HG03060 (cell line): ENCODE results near the gene DSG4.

Experiments
- ATAC-seq: cut with Tn5 transposase; IDR thresholded peaks from one replicate; pipeline ENCODE4 v1.9.1; 2021; ENCODE audit warnings: low read depth, moderate number of reproducible peaks; ENCODE audit not compliant: unreplicated experiment

Gene DSG4

GRCh38 chr18:31409276-31409675 is 32.7 kb downstream of the DSG4 start:
- ATAC-seq = no peak

DNA sequence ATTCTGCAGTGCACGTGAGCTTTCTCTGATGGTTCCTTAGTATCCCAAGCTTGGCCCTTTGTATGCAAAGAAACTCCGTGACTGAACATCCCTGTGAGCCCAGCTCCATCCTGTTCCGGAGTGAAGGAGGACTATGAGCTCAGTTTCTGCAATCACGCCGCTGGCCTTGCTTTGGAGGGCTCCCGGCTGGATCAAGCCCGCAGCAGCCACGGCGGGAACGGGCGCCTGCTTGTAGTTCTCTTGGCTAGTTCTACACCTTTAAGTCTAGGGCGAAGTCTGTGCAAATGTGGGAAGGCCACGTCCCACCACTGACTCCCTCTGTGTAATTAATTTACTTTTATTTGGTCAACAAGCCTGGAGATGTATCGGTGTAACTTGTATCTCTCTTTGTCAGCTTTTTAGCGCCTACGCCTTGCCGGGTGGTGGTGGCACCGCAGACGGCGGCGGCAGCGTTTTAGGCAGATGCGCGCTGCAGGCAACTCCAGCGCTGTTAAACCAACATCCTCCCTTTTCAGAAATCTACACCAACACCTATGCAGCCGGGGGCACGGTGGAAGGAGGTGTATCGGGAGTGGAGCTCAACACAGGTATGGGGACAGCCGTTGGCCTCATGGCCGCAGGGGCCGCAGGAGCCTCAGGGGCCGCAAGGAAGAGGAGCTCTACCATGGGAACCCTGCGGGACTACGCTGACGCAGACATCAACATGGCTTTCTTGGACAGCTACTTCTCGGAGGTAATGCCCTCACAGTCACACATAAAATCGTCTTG is 34.3 kb downstream of the DSG4 start:
- ATAC-seq = no peak

DNA sequence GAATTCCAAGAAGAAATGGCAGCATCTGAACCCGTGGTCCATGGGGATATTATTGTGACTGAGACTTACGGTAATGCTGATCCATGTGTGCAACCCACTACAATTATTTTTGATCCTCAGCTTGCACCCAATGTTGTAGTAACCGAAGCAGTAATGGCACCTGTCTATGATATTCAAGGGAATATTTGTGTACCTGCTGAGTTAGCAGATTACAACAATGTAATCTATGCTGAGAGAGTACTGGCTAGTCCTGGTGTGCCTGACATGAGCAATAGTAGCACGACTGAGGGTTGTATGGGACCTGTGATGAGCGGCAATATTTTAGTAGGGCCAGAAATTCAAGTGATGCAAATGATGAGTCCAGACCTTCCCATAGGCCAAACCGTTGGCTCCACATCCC is 36.6 kb downstream of the DSG4 start:
- ATAC-seq = no peak

DNA sequence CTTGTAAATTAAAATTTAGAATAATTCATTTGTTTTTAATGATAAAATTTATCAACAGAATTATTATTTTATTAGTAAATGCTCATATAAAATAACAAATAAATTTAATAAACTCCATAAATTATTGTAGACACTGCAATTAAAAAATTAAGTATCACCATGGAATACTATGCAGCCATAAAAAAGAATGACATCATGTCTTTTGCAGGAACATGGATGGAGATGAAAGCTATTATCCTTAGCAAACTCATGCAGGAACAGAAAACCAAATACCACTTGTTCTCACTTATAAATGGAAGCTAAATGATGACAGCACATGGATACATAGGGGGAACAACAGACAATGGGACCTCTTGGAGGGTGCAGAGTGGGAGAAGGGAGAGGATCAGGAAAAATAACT is 41.3 kb downstream of the DSG4 start:
- ATAC-seq = no peak

- no peak for ATAC-seq
Observed at GRCh38 chr18:31419457-31419932, 42.9 kb downstream of the DSG4 start.

- no peak for ATAC-seq
Observed at GRCh38 chr18:31420032-31420431, 43.5 kb downstream of the DSG4 start.

- no peak for ATAC-seq
Observed at GRCh38 chr18:31420524-31420923, 43.9 kb downstream of the DSG4 start.

GRCh38 chr18:31424383-31424988 is 47.9 kb downstream of the DSG4 start:
- ATAC-seq = no peak

DNA sequence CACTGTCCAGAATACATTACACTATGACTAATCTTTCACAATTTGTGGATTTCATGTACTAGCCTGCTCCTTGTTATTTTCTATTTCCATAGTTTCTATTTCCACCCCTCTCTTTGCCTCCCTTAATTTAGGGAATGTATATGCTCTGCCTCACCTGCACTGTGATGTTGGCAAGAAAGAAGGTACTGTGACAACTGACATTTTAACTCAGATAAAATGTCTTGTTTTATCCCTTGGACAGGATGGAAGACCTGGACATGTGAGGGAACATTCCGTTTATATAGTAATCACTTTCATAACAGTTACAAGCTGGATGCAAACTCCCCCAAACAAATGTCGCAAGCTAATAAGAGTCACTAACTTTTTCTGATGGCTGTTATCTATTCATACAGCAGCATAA is 49.4 kb downstream of the DSG4 start:
- no peak for ATAC-seq

GRCh38 chr18:31426871-31427406 is 50.4 kb downstream of the DSG4 start:
- ATAC-seq = no peak

DNA sequence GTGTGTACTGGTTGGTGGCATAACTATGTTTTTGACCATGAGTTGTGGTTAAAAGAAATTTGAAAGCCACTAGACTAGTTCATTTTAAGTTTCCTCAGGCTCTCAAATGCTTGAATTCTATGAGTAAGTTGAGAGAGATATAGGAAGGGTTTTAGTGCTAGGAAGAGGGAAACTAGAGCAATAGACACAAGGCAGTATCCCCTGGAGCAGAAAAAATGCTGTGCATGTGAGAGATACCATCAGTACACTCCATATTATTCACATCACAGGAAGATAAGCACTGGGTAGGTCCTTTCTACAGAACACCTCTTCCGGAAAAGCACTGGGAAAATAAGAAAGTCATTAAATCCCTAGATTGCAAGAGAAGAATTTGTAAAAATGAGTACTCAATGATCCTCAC is 51.6 kb downstream of the DSG4 start:
- no peak for ATAC-seq

DNA sequence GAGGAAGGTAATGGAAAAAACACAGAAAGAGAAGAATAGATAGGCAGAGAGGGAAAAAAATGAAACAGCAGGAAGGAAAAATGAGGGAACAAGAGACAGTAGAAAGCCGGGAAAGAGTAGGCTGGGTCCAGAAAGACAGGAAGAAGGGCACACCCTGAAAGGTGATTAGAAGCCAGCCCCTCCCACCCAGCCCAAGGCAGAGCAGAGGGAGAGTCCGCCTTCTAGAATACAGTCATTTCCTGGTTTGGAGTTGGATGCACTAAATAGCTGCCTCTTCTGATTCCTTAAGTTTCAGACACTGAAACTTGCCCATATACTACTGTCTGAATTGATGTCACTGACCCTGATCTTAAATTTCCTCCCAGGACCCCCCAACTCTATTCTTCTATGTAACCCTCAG is 53.0 kb downstream of the DSG4 start:
- no peak for ATAC-seq

GRCh38 chr18:31430072-31430471 is 53.5 kb downstream of the DSG4 start:
- no peak for ATAC-seq

DNA sequence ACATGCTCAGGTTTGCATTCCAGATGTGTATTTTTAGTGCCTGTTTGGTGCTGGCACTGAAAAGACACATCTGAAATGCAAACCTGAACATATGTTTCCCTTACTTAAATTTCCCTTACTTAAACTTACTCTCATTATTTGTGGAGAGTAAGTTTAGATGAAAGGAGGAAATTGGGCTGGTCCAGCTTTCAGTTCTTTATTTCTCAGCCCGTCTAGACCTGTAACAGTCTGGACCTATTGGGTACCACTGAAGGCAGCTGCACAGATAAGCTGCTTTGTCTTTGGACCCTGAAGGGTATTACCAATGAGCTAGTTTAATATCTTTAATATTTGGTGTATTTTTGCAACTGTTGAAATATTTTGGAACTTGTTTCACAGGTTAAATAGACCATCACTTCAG is 54.0 kb downstream of the DSG4 start:
- no peak for ATAC-seq

DNA sequence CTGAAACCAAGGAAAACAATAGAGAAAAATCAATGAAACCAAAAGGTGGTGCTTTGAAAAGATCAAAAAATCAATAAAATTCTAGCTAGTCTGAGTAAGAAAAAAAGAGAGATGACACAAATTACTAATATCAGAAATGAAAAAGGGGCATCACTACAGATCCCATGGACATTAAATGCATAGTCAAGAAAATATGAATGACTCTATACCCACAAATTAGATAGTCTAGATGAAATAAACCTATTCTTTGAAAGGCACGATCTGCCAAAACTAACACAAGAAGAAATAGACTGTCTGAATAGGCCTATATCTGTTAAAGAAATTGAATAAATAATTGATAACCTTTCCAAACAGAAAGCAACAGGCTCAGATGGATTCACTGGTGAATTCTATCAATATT is 55.7 kb downstream of the DSG4 start:
- ATAC-seq = no peak

DNA sequence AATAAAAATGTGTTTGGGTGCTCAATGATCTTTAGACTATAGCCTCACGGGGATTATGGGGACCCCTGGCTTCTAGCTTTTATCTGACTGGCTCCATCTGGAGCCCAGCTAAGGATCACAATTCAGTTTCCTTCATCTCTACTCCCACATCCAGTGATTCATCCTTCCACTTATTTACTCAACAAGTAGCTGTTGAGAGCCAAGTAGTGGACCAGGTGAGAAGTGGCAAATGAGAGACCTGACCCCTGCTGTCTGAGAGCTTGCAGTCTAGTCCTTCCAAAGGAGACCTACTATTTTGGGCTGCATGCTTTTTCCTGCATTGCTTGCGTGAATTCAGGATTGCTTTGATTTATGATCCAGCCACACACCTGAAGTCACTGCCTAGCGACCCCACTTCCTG is 60.2 kb downstream of the DSG4 start:
- no peak for ATAC-seq

- no peak for ATAC-seq
Observed at GRCh38 chr18:31438402-31438801, 61.8 kb downstream of the DSG4 start.

GRCh38 chr18:31439807-31440325 is 63.3 kb downstream of the DSG4 start:
- ATAC-seq = no peak

- ATAC-seq = no peak
Observed at GRCh38 chr18:31440787-31441186, 64.2 kb downstream of the DSG4 start.

DNA sequence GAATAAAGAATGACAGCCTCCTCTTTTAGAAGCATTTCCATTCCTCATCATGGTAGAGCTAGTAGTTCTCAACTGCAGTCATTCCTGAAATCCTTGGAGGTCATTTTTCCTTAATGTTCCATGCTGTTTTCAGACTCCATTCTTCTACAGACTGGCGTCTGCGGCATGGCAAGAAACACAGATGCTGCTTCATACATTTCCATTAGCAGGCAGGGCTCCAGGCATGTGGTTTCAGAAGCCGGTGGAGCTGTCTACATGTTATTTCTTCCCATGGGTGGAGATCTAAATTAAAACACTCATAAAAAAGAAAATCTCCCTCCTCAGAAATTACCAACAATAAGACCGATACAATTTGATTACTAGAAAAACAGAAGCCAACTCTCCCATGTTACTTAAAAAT is 64.9 kb downstream of the DSG4 start:
- ATAC-seq = no peak

DNA sequence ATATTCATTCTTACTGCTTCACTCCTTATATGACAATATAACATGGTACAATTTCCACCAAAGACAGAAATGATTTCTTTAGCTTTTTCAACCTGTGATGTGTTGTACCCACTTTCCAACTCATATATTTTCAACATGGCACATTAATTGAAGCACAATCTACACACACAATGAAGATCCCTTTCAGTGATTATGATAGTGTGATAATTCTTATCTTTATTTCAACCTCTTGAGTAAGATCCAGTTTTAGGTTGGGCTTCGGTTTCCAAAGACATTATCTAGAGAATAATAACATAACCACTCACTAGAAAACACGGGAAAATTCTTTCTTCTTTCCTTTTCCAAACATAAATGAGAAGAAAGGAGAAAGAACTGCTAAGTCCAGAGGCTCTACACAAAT is 67.6 kb downstream of the DSG4 start:
- ATAC-seq = no peak

DNA sequence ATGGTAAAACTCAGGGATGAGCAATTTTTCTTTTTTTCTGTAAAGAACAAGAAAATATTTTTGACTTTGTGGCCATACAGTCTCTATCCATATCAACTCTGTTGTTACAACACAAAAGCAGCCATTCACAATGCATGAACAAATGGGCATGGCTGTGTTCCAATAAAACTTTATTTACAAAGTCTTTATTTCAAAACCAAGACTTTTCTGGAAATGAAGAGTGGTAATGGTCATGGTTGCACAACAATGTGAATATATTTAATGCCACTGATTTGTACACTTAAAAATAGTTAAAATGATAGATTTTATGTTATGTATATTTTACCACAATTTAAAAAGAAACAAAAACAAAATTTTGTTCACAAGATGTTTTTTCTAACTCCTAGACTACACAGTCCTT is 69.3 kb downstream of the DSG4 start:
- no peak for ATAC-seq
